ENCODE results near the gene PDE4D.

DNA sequence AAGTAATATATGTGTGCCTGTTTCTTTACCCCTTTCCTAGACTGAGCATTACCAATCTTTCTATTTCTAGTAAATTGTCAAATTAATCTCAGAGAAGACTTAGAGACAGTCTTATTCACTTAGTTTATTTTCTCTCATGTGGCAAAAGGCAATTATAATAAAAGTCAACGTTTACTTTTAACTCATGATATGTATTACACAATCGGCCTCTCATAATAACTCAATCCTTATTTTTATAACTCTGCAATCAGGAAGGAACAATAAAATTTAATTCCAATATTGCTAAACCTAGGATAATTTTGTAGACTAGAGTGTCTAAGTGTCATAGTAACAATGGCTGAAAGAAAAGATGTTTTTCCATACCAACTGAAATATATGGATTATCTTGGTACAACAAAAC lies 214.6 kb downstream of the PDE4D start:
- TF ChIP-seq, protein P1, sequence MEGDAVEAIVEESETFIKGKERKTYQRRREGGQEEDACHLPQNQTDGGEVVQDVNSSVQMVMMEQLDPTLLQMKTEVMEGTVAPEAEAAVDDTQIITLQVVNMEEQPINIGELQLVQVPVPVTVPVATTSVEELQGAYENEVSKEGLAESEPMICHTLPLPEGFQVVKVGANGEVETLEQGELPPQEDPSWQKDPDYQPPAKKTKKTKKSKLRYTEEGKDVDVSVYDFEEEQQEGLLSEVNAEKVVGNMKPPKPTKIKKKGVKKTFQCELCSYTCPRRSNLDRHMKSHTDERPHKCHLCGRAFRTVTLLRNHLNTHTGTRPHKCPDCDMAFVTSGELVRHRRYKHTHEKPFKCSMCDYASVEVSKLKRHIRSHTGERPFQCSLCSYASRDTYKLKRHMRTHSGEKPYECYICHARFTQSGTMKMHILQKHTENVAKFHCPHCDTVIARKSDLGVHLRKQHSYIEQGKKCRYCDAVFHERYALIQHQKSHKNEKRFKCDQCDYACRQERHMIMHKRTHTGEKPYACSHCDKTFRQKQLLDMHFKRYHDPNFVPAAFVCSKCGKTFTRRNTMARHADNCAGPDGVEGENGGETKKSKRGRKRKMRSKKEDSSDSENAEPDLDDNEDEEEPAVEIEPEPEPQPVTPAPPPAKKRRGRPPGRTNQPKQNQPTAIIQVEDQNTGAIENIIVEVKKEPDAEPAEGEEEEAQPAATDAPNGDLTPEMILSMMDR (IDR thresholded peaks at IDR 0.05) = no peak
- TF ChIP-seq EZH2 (IDR thresholded peaks at IDR 0.05; ENCODE audit: borderline replicate concordance, insufficient read depth, low read depth, low read length, poor library complexity, severe bottlenecking) = no peak
